HG02870 (cell line): Measurements from ENCODE around the gene ACAP2.

Source experiments
- ATAC-seq: cut with Tn5 transposase; IDR thresholded peaks from one replicate; pipeline ENCODE4 v1.9.1; 2021; ENCODE audit warnings: mild to moderate bottlenecking, moderate library complexity; ENCODE audit not compliant: unreplicated experiment

The ACAP2 gene

DNA sequence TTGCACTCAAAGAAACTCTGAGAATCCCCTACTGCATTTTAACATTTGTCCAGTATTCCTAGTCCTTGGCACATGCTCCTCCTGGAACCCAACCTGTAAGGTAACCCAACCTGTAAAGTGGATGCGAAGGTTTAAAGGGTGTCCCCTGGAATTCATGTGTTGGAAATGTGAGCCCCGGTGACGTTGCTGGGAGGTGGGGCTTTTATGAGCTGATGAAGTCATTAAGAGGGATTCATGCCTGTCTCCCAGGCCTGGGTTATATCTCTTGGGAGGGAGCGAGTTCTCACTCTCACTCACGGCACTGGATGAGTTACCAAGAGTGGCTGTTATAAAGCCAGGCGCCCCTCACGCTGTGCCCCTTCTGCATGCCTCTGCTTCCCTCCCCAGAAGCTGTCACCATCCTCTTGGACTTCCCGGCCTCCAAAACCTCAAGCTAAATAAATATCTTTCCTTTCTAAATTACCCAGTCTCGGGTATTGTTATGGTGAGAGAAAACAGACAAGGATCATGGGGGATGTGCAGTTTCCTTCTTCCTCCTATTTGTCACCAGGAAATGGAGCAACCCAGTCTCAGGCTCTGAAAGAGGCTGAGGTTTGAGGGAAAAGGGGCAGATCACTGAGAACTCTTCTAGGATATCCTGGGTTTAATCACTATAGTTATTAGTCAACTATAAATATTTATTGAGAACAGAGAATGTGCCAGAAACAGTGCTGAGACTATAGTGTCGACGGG lies 179.5 kb downstream of the ACAP2 start:
- ATAC-seq: no peak

DNA sequence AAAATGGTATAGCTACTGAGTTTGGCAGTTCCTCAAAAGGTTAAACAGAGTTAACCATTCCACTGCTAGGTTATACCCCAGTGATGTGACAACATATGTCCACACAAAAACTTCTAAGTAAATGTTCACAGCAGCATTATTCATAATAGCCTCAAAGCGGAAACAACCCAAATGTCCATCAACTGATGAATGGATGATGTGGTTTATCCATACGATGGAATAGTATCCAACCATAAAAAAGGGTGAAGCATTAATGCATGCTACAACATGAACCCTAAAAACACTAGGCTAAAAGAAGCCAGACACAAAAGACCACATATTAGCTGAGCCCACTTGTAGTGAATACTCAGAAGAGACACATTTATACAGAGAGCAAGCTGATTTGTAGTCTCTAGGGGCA lies 180.9 kb downstream of the ACAP2 start:
- ATAC-seq: no peak

DNA sequence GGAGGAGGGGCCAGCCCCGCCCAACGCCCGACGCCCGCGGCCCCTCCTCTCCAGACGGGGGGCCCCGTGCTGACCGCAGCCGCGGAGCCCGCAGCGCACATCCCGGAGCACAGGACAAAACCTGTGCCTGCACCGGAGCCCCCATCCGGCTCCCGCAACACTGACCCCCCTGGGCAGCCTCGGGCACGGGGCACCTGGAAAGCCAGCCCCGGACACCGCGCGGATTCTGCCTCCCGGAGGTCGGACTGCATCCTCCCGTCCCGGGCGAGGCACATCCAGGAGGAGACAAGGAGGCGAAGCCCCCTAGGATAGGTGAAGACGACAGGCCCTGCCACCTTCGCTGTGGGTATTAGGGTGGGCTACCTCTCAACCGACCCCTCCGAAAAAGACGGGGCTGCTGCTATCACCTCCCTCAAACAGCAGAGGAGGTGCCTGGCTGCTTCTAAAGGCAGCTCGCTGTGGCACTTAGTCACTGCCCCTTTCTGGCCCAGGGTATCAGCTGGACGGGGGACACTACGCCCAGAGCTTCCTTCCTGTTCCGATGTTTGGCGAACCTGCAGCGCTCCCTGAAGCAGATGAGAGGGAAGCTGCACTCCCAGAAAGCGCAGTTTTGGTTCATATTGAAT lies 182.4 kb downstream of the ACAP2 start:
- ATAC-seq: peak; percentile 14

DNA sequence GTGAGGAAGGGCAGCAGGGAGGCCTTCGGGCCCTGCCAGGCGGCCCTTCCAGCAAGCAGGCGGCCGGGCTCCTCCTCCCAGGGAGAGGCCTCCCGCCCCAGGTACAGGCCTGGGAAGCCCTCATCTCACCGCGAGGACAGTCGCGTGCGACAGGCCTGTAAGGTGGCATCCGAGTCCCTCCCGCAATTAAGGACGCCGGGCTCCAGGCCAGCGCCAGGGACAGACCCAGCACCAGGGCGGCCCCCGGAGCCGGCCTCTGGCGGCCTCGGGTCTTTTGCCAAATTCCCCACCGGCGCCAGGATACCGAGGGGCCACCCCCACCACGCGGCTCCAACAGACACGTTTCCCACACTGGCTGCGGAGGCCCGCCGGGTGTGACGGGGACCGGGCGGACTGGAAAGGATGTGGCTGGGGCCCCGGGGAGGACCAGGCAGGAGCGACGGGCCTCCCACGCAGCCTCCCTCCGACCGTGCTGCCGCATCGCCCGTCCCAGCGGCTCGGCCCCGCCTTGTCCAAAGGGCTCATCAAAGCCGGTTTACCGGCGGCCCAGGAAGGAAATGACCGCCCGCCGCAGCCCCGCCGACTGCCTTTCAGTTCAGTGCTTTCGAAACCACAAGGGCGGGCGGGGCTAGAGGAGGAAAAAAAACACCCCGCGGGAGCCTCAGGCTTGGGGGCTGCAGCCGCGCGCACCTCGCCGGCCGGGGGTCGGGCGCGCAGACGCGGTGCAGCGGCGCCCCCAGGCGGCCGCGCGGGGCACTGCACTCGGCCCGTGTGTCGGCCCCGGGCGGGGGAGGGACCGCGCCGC lies 183.1 kb downstream of the ACAP2 start:
- ATAC-seq: peak; percentile 64

DNA sequence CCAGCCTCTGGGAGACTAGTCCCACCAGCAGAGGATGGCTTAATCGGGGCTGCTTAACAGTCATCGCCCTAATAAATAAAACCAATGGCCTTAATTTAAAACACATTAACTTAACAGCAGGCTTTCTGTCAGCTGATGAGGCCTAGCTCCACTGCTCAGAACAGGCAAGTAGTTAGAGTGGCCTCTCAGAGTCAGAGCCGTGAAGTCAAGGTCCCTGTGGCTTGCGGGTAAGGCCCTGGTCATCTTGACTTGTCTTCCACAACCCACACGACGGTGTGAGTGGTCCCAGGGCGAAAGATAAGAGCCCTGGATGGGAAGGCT lies 183.7 kb downstream of the ACAP2 start:
- ATAC-seq: no peak

DNA sequence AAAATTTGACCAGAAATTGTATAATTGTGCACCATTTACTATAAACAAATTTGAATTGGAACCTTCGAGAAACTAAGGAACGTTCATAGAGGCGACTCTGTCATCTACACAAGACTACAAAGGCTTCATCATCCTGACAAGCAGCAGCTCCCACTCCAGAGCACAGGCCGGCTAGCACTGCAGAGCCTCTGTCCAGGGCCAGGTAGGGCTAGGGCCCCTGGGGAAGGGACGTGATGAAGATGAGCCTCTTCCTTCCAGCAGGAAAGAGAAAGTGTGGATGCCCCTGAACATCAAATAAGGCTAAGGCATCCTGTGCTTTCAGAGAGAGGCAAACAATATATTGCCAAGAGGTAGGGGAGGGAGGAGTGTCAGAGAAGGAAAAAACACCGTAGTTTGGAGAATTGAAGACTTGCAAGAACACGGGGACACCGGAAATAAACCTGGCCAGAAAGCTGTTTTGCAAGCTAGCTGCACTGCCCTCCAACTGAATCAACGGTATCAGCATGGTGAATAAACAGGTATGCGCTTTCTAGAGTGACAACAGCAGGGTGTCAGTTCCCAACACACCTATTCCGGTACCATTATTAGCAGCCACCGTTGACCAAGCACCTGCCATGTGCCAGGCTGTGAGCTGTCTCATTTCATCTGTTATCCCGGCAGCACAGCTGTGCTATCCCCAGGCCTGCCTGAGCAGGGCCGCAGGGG lies 184.2 kb downstream of the ACAP2 start:
- ATAC-seq: no peak

DNA sequence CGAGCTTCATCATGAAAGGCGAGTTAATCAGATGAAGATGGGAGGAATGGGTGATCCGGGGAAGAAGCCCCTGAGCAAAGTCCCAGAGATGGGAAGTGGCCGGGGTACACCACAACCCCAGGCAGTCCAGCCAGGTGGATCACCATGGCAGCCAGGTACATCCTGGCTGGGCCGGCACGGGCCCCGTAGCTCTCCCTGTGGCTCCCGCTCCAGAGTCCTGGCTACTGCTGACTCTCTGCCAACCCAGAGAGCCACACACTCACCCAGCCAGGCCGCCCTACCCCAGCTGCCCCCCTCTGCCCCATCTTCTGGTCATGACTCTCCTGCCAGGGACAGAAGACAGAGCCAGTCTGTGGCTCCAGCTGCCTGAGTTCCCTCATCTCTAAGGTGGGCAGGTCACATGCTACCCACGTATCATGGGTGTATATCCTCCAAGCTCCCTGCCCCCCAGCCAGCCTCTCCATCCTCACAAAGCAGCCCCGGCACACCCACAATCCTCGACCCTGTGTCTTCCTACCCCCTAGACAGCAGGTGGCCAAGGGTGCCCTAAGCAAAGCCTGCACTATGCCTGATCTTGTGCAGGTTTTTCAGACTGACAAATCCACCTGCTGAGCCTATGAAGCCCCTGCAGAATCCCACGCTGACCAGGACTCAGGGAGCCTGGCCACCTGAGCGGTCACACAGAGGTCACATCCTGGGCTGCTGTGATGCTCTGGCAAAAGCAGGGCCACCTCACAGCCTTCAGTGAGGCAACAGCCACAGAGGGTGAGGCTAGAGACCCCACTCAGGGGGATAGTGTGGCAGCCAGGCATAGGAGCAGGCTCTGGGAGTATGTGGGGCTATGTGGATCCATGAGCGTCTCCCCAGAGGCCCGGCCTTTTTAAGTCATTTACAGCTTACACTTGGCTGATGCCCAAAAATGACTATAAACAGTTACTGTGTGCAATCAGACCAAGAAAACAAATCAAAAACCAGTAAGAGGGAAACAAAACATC lies 185.1 kb downstream of the ACAP2 start:
- no peak for ATAC-seq

DNA sequence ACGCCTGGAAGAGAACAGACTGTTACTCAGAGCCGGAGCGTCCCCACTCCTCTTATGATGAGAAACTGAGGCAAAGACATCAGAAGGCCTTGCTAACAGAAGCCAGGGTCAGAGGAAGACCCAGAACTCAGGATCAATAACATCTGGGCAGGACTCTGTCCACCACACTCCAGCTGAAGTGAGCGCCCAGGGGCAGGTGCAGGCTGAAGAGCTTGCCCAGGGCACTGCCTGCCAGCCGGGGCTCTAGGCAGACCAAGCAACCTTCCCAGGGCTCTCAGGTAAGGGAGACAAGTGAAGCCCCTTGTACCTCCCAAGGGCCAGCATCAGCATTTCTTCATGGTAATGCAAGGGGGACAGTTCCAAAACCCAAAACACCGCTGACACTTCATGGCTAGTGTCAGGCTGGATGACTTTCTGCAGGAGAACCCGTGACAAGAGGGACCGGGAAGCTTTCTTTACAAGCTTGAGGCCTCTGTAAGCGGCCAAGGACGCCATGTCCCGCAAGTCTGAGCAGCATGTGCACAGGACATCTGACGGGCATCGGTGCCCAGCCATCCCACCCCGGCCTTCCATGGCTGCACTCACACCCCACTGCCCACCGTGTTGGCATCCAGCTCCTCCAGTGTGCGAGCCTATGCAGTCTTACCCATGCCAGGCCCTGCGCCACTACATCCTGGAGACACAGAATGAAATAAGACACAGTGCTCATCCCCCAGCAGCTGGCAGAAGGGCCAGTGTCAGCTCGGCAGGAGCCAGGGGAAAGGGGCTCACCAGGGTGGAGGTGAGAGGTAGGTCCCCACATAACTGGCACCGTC lies 186.0 kb downstream of the ACAP2 start:
- no peak for ATAC-seq

DNA sequence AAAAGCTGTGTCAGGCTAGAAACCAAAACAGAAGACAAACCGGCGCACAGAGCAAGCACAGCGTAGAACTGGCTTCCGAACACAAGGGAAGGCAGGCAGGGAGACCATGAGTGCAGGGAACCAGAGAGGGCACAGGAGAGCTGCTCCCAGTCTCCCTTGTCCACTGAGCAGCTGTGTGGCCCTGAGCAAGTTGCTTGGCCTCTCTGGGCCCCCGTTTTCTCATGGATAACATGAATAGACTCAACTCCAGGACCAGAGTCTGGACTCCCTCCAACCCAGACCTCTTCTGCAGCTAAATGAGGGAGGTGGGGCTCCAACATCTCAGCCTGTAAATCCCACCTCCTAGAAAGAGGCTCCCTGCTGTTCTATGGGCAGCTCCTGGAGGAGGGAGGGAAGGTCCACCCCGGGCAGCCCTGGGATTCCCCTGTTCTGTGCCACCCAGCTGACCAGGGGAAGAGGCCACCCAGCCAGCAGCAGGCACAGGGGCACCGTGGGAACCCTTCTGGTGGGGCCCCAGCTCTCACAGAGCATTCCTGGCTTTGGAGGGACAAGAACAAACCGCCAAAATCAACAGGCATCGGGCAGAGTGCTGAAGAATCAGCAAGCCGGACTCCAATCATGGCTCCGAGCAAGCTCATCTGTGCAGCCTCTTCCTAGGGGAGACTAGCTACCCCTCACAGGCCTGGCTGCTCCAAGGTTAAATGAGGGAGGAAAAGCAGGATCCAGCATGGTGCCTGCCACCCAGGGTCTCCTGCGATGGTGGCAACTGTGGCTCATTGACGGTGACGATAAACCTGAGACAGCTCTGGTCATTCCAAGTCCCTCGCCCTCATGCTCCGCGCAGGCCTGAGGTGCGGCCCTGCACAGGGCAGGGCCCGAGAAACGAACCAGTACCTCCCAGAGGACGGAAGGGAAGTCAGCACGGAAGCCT lies 187.0 kb downstream of the ACAP2 start:
- no peak for ATAC-seq

DNA sequence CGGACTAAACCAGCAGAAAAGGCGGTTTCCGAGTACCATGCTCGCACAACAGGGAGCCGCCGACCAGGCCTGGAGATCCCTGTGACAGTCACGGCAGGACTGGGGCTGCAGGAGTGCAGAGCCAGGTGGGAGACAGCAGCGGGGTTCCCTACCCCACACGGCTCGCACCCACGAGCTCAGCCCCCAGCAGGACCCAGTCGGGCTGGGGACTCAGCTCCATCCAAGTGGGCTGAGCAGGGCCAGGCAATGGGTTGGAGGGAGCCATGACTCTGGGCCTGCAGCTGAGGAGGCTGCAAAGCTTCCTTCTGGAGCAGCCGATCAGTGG lies 187.7 kb downstream of the ACAP2 start:
- ATAC-seq: no peak

DNA sequence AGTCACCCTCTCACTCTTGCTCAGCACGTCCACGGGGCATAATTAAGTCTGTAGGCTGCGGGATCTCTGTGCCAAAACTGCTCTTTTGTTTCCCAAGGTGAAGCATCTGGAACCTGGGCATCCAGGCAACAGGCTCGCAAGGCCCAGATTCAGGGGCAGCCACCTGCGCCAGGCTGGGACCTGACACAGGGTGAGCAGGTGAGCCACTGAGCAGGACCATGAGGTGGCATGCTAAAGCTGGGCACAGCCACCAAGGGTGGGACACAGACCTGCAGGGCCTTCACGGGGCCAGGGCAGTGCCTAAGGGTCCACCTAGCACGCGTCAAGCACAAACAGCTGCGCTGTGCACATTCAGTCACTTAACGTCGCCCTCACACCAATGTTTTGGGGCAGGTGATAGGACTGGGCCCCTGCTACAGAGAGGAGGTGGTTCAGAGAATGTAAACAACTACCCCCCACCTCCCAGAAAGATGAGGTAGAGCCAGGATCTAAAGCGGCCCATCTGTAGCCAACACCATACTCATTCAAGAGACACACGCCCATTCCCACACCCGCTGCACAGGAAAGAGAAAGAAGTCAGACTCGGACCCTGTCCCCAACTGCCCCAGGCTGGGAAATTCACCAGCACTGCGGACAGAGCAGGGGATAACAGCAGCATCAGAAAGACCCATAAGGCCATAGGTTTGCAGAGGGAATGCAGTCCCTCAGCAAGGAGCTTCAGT lies 188.2 kb downstream of the ACAP2 start:
- no peak for ATAC-seq

DNA sequence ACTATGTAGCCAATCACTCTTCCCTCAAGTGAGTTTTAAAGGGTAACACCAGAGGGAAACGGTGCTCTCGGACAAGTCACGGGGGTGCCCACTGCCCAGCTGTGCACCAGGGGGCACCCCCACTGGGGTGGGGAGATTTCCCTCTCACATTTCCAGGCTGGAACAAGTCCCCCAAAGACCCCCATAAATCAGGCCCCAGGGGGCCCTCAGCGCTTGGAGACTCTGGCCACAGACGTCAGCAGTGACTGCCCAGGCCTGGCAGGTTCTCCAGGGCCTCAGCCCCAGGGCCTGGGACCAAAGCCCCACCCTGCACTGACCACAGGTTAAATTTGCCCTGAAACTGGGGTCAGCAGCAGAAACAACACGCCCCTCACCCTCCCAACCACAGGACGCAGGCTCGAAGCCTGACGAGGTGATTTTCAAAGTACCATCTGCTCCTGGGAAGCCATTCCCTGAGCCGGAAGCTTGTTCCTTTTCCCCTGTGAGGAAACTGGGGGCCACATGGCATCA lies 188.8 kb downstream of the ACAP2 start:
- ATAC-seq: no peak

DNA sequence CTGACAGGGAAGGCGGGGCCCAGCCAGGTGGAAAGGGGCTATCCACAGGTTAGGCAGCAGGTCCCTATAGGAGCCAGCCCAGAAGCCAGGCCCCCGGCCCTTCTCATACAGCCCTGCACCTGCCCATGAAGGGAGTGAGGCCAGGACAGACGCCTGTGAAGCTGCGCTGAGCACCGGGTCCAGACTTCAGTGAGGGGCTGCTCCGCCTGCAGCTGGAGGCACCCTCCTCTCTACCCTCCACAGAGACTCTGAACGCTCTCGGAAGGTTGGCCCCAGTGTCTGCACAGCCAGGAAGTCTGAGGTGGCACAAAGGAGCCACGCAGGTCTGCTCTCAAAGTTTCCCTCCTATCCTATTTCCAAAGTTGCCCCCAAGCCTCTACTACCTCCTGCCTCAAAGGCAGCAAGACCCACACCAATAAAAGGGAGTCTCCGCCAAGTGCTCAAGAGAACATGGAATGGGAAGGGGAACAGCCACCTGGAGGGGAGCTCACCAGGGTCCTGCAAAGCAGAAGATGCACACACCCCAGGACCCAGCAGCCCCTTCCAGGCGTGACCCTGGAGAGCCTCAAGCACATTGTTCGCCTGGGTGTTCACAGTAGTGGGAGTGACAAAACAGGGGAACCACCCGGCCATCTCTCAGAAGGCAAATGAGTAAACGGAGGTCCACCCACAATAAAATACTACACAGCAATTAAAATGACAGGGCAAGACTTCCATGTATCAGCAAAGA lies 191.3 kb downstream of the ACAP2 start:
- ATAC-seq: no peak

DNA sequence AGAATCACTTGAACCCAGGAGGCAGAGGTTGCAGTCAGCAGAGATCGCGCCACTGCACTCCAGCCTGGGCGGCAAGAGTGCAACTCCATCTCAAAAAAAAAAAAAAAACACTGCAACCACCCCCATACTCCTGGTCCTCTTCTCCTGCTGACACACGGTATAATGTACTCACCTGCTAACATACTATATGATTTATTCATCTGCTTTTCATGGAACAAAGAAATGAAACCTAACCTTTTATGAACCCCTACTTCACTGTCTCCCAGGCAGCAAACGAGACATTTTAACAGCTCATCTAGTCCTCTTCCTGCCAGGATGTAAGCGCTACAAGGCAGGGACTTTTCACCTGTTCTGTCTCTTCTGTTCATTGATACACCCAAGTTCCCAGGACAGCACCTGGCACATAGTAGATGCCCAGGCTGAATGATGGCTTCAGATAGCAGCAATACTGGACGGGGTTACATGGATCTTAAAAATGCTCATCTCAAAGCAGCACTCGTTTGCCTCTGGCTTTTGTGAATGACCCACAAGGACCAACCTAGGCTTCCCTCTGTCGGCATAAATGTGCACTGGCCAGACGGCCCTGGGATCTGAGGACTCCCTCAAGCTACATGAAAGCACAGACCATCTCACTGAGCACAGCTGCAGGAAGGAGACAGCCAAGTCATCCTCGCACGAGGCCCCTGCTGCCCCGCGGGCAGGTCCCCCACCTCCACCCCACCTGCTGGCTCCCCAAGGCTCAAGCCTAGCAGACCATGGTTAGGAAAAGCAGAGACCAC lies 192.2 kb downstream of the ACAP2 start:
- ATAC-seq: peak; percentile 42

DNA sequence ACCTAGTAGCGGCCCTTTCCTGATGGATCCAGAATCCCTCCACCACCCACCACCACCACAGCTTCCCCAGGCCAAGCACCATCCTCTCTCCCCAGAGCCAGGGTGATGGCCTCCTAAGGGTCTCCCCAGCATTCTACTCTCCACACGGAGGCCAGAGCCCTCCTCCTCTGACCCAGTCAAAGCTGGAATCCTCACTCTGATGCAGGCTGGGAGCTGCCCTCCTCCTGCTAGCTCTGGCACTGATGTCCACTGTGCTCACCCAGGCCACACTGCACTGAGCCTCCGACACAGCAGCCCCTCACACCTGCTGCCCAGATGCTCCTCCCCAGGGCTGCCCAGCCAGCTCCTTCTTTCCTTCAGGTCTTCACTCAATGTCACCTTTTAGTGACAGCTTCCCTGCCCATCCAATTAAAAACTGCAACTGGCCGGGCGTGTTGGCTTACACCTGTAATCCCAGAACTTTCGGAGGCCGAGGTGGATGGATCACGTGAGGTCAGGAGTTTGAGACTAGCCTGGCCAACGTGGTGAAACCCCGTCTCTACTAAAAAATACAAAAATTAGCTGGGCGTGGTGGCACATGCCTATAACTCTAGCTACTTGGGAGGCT lies 192.9 kb downstream of the ACAP2 start:
- ATAC-seq: no peak
